Astrocyte (in vitro differentiated cells and primary cell): ENCODE measurements around the gene CSPG4. TPM values are rescaled to one million over a fixed set of nuclear protein-coding genes. Genes with fewer than 3 reads are reported as not detected.

Source experiments
- DNase-seq: peaks from one replicate; pipeline ENCODE4 v3.0.0-alpha.2; 2010; ENCODE audit warnings: low read depth
- FAIRE-seq: peaks from 2 replicates; lab custom pipeline; 2011; peaks lifted over from hg19 to GRCh38; lab: Jason Lieb, UNC
- H2AFZ ChIP-seq: 2 replicates; pipeline ENCODE4 v1.6.0; 2012; ENCODE audit warnings: low read depth, low read length, inconsistent platforms
- H3K27ac ChIP-seq: 2 replicates; pipeline ENCODE4 v1.5.1; 2011; ENCODE audit warnings: low read depth, low read length, inconsistent platforms
- H3K27me3 ChIP-seq: 2 replicates; pipeline ENCODE4 v1.6.0; 2011; ENCODE audit warnings: low read length, inconsistent platforms; ENCODE audit not compliant: insufficient read depth
- H3K36me3 ChIP-seq: 2 replicates; pipeline ENCODE4 v1.5.1; 2011; ENCODE audit warnings: low read length, inconsistent platforms; ENCODE audit not compliant: insufficient read depth
- H3K4me1 ChIP-seq: 2 replicates; pipeline ENCODE4 v1.5.1; 2011; ENCODE audit warnings: low read length, inconsistent platforms; ENCODE audit not compliant: insufficient read depth
- H3K4me2 ChIP-seq: 2 replicates; pipeline ENCODE4 v1.6.0; 2012; ENCODE audit warnings: low read length, inconsistent platforms
- H3K4me3 ChIP-seq: 2 replicates; pipeline ENCODE4 v1.5.1; 2011; ENCODE audit warnings: low read depth, mild to moderate bottlenecking, low read length, inconsistent platforms; ENCODE audit not compliant: insufficient read depth
- H3K79me2 ChIP-seq: 2 replicates; pipeline ENCODE4 v1.6.0; 2012; ENCODE audit warnings: mild to moderate bottlenecking, low read length, inconsistent platforms; ENCODE audit not compliant: insufficient read depth
- H3K9ac ChIP-seq: 2 replicates; pipeline ENCODE4 v1.6.0; 2012; ENCODE audit warnings: mild to moderate bottlenecking, low read length, inconsistent platforms
- H3K9me3 ChIP-seq: 2 replicates; pipeline ENCODE4 v1.5.1; 2012; ENCODE audit warnings: low read depth, mild to moderate bottlenecking, low read length, inconsistent platforms; ENCODE audit not compliant: insufficient read depth
- H4K20me1 ChIP-seq: 2 replicates; pipeline ENCODE4 v1.6.0; 2012; ENCODE audit warnings: low read length, inconsistent platforms; ENCODE audit not compliant: insufficient read depth
- H3K27ac Mint-ChIP-seq: one replicate; pipeline ENCODE4 v1.8.0; 2021; ENCODE audit warnings: mild to moderate bottlenecking, mixed read lengths; ENCODE audit not compliant: unreplicated experiment
- H3K27me3 Mint-ChIP-seq: one replicate; pipeline ENCODE4 v1.8.0; 2021; ENCODE audit warnings: low read depth, mixed read lengths; ENCODE audit not compliant: unreplicated experiment
- H3K36me3 Mint-ChIP-seq: one replicate; pipeline ENCODE4 v1.8.0; 2021; ENCODE audit warnings: low read depth, mixed read lengths; ENCODE audit not compliant: unreplicated experiment
- H3K4me1 Mint-ChIP-seq: one replicate; pipeline ENCODE4 v1.8.0; 2021; ENCODE audit warnings: low read depth, mixed read lengths; ENCODE audit not compliant: unreplicated experiment
- H3K4me3 Mint-ChIP-seq: one replicate; pipeline ENCODE4 v1.8.0; 2021; ENCODE audit warnings: mild to moderate bottlenecking, moderate library complexity, mixed read lengths; ENCODE audit not compliant: unreplicated experiment
- H3K9me3 Mint-ChIP-seq: one replicate; pipeline ENCODE4 v1.8.0; 2021; ENCODE audit warnings: mild to moderate bottlenecking, mixed read lengths; ENCODE audit not compliant: unreplicated experiment
- EZH2 ChIP-seq: IDR thresholded peaks from 2 replicates; pipeline ENCODE4 v1.6.1; 2012; ENCODE audit warnings: mild to moderate bottlenecking, low read length, inconsistent platforms; ENCODE audit not compliant: insufficient read depth
- total RNA-seq: library from RNA; stranded (reverse); gene quantifications from 2 replicates; pipeline ENCODE4 v1.2.1, GENCODE V29; 2021
- TF ChIP-seq, protein P1 (sequence below): IDR thresholded peaks from 2 replicates; pipeline ENCODE4 v1.5.1; 2011; ENCODE audit warnings: low read depth, mild to moderate bottlenecking, inconsistent platforms, low read length, moderate library complexity; ENCODE audit not compliant: insufficient read depth

The CSPG4 gene
- total RNA-seq, 1 donor from 2014 or later = 26.9 TPM

DNA sequence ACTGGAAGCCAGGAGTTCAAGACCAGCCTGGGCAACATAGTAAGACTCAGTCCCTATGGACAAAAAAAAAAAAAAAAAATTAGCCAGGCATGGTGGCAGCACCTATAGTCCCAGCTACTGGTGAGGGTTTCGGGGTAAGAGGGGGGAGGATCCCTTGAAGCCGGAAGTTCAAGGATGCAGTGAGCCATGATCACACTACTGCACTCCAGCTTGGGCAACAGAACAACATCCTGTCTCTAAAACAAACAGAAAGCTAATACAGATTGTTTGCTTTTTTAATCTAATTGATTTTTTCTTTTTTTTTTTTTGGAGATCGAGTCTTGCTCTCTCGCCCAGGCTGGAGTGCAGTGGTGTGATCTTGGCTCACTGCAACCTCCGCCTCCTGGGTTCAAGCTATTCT lies 71.0 kb downstream of the CSPG4 start:
- peaks cover 39% of the 10 kb centered on the region for H3K79me2 ChIP-seq
- Mint-ChIP-seq H3K27ac (no peak overlapping the region), H3K4me1 (peaks cover 17% of the 10 kb centered on the region), H3K4me3 (no peak overlapping the region), H3K27me3 (no peaks in the 10 kb centered on the region), H3K9me3 (no peaks in the 10 kb centered on the region), H3K36me3 (no peaks in the 10 kb centered on the region)
- TF ChIP-seq, protein P1, sequence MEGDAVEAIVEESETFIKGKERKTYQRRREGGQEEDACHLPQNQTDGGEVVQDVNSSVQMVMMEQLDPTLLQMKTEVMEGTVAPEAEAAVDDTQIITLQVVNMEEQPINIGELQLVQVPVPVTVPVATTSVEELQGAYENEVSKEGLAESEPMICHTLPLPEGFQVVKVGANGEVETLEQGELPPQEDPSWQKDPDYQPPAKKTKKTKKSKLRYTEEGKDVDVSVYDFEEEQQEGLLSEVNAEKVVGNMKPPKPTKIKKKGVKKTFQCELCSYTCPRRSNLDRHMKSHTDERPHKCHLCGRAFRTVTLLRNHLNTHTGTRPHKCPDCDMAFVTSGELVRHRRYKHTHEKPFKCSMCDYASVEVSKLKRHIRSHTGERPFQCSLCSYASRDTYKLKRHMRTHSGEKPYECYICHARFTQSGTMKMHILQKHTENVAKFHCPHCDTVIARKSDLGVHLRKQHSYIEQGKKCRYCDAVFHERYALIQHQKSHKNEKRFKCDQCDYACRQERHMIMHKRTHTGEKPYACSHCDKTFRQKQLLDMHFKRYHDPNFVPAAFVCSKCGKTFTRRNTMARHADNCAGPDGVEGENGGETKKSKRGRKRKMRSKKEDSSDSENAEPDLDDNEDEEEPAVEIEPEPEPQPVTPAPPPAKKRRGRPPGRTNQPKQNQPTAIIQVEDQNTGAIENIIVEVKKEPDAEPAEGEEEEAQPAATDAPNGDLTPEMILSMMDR = no peak
- no peak for TF ChIP-seq EZH2
- peaks cover 24% of the 10 kb centered on the region for H4K20me1 ChIP-seq
- no peak overlapping the region for H2AFZ ChIP-seq
- peaks cover 34% of the 10 kb centered on the region for H3K4me1 ChIP-seq
- H3K4me3 ChIP-seq = no peak overlapping the region
- no peaks in the 10 kb centered on the region for H3K9me3 ChIP-seq
- H3K9ac ChIP-seq = no peak overlapping the region
- FAIRE-seq (no peak), DNase-seq (no peak)
- no peaks in the 10 kb centered on the region for H3K27me3 ChIP-seq
- no peak overlapping the region for H3K27ac ChIP-seq
- H3K36me3 ChIP-seq = no peaks in the 10 kb centered on the region
- H3K4me2 ChIP-seq = no peak overlapping the region

DNA sequence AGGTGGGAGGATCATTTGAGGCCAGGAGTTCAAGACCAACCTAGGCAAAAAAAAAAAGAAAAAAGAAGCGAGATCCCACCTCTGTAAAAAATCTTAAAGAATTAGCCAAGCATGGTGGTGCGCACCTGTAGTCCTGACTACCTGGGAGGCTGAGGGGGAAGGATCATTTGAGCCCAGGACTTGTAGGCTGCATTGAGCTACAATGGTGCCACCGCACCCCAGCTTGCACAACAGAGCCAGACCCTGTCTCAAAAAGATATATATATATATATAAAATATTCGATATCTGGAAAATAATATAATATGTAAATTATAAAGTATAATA lies 71.5 kb downstream of the CSPG4 start:
- DNase-seq (no peak), FAIRE-seq (no peak)
- H3K27ac Mint-ChIP-seq = peak overlapping the region; percentile 81
- Histone ChIP-seq H3K9ac (peak overlapping the region; percentile 89), H3K9me3 (no peaks in the 10 kb centered on the region), H3K79me2 (peaks cover 36% of the 10 kb centered on the region), H2AFZ (no peak overlapping the region), H3K4me3 (no peak overlapping the region), H3K27me3 (no peaks in the 10 kb centered on the region), H3K36me3 (no peaks in the 10 kb centered on the region), H4K20me1 (peaks cover 24% of the 10 kb centered on the region), H3K27ac (no peak overlapping the region), H3K4me2 (peak overlapping the region; percentile 98), H3K4me1 (peaks cover 31% of the 10 kb centered on the region)
- no peaks in the 10 kb centered on the region for H3K9me3 Mint-ChIP-seq
- peaks cover 14% of the 10 kb centered on the region for H3K4me1 Mint-ChIP-seq
- peak overlapping the region; percentile 95 for H3K4me3 Mint-ChIP-seq
- no peaks in the 10 kb centered on the region for H3K27me3 Mint-ChIP-seq
- H3K36me3 Mint-ChIP-seq = no peaks in the 10 kb centered on the region
- TF ChIP-seq, protein P1 = no peak
- no peak for TF ChIP-seq EZH2

DNA sequence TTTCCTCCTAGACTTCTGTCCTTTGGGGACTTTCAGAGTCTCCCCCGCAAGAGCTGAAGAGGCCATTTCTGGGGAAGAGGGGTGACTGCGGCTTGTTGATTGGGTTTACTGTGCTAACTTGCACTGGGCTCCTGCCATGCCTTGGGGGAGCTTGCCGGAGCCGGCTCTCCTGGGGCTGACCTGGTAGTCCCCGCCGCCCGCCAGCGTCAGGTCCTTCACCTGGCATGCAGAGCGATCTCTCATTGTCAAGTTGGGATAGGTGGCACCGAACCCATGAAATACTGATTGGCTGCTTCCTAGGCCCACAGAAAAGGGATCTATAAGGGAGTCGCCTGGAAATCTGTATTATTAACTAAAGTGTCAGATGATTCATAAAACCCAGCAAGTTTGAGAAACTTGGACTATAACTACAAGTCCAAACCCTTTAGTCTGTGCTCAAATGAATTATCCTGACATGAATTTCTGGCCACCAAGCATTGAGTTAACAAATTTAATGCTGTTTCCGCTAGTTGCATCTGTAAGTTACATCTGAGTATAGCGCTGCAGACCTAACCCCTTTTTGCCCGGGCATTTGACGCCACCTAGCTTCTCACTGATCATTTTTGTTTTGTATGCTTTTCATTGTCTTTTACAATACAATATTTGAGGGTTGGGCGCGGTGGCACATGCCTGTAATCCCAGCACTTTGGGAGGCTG lies 72.0 kb downstream of the CSPG4 start:
- no peaks in the 10 kb centered on the region for H3K27me3 ChIP-seq
- FAIRE-seq = no peak
- peak overlapping the region; percentile 65 for H2AFZ ChIP-seq
- peak overlapping the region; percentile 95 for H3K4me3 Mint-ChIP-seq
- peak overlapping the region; percentile 71 for H3K27ac ChIP-seq
- peaks cover 12% of the 10 kb centered on the region for H3K4me1 Mint-ChIP-seq
- no peaks in the 10 kb centered on the region for H3K36me3 ChIP-seq
- H3K4me1 ChIP-seq = peaks cover 31% of the 10 kb centered on the region
- H4K20me1 ChIP-seq = peaks cover 24% of the 10 kb centered on the region
- H3K9ac ChIP-seq = peak overlapping the region; percentile 89
- H3K4me3 ChIP-seq = peak overlapping the region; percentile 93
- peak overlapping the region; percentile 81 for H3K27ac Mint-ChIP-seq
- peaks cover 40% of the 10 kb centered on the region for H3K79me2 ChIP-seq
- no peaks in the 10 kb centered on the region for H3K36me3 Mint-ChIP-seq
- no peaks in the 10 kb centered on the region for H3K27me3 Mint-ChIP-seq
- H3K9me3 ChIP-seq = no peaks in the 10 kb centered on the region
- DNase-seq = peak; percentile 38
- no peaks in the 10 kb centered on the region for H3K9me3 Mint-ChIP-seq
- peak overlapping the region; percentile 98 for H3K4me2 ChIP-seq
- TF ChIP-seq, protein P1 = no peak
- no peak for TF ChIP-seq EZH2
